K562 (cell line): ENCODE measurements around the gene UBE2C. TPM values are rescaled to one million over a fixed set of nuclear protein-coding genes. Genes with fewer than 3 reads are reported as not detected.

Experiments used
- CBFB ChIP-seq: sonication (generic); formaldehyde crosslinking; IDR thresholded peaks from 2 replicates; pipeline ENCODE4 v1.4.0; 2020; ENCODE audit warnings: mild to moderate bottlenecking, missing genetic modification reagents
- CREB1 ChIP-seq, 2 experiments: sonication (generic) in 1 of 2; formaldehyde crosslinking in 1 of 2; IDR thresholded peaks; 2 replicates each; pipeline versions ENCODE4 v1.6.1 to v1.8.0; 2012 to 2022; ENCODE audit warnings: inconsistent platforms in 1 of 2, mild to moderate bottlenecking in 1 of 2, missing genetic modification reagents in 1 of 2, moderate library complexity in 1 of 2
- EWSR1 ChIP-seq: fragments of 450-650 bp; IDR thresholded peaks from 2 replicates; pipeline ENCODE4 v1.6.1; 2018; ENCODE audit warnings: borderline replicate concordance, mild to moderate bottlenecking, low read depth, moderate library complexity; ENCODE audit not compliant: partially characterized antibody
- FOXJ2 ChIP-seq: fragments of 200-800 bp; sonication (Bioruptor generic); IDR thresholded peaks from 2 replicates; pipeline ENCODE4 v1.6.1; 2016; ENCODE audit warnings: missing genetic modification characterization, missing compliant biosample characterization
- HDAC6 ChIP-seq: IDR thresholded peaks from 2 replicates; pipeline ENCODE4 v1.6.1; 2012; ENCODE audit warnings: low read depth, mild to moderate bottlenecking, control low read depth, inconsistent platforms, low read length, moderate library complexity
- JUN ChIP-seq, 2 experiments: sonication (generic) in 1 of 2; formaldehyde crosslinking in 1 of 2; IDR thresholded peaks; 2 replicates each; pipeline versions ENCODE4 v1.6.1 to v1.8.0; 2012 to 2022; ENCODE audit warnings: borderline replicate concordance in 2 of 2, mild to moderate bottlenecking in 2 of 2, improper control_type of control experiment in 1 of 2, low read depth in 1 of 2, low read length in 1 of 2, missing genetic modification reagents in 1 of 2
- KAT8 ChIP-seq: fragments of 450-650 bp; IDR thresholded peaks from 2 replicates; pipeline ENCODE4 v1.6.1; 2016; ENCODE audit warnings: low read depth, mild to moderate bottlenecking
- MIER1 ChIP-seq: fragments of 450-650 bp; IDR thresholded peaks from 2 replicates; pipeline ENCODE4 v1.6.1; 2016; ENCODE audit warnings: antibody characterized with exemption, mild to moderate bottlenecking, low read depth
- NFRKB ChIP-seq: fragments of 450-650 bp; IDR thresholded peaks from 2 replicates; pipeline ENCODE4 v1.6.1; 2016; ENCODE audit warnings: low read depth
- NR2C1 ChIP-seq, 2 experiments: fragments of 450-650 bp; IDR thresholded peaks; 2 replicates each; pipeline ENCODE4 v1.6.1; 2017; ENCODE audit warnings: mild to moderate bottlenecking in 2 of 2, antibody characterized with exemption in 1 of 2, inconsistent platforms in 1 of 2, missing compliant biosample characterization in 1 of 2, missing genetic modification characterization in 1 of 2
- PHF21A ChIP-seq: fragments of 450-650 bp; IDR thresholded peaks from 2 replicates; pipeline ENCODE4 v1.6.1; 2017; ENCODE audit warnings: low read depth, borderline replicate concordance
- PRPF4 ChIP-seq: fragments of 200-400 bp; formaldehyde crosslinking; IDR thresholded peaks from one replicate; pipeline ENCODE4 v1.6.1; 2017; ENCODE audit warnings: low read length, low read depth, mild to moderate bottlenecking; ENCODE audit not compliant: insufficient read depth, poor library complexity, severe bottlenecking
- RAD21 ChIP-seq, 2 experiments: fragments of 250-450 bp in 1 of 2; fragments of 450-650 bp in 1 of 2; sonication (Bioruptor Pico) in 1 of 2; formaldehyde crosslinking in 1 of 2; IDR thresholded peaks in 1 of 2; conservative IDR thresholded peaks in 1 of 2; 2 replicates each; pipeline versions ENCODE4 v1.4.0 to v1.8.0; 2020 to 2022; ENCODE audit warnings: mild to moderate bottlenecking in 2 of 2, moderate library complexity in 1 of 2
- SLC30A9 ChIP-seq: fragments of 250-450 bp; sonication (Bioruptor Pico); IDR thresholded peaks from 2 replicates; pipeline ENCODE4 v1.8.0; 2022; ENCODE audit warnings: mild to moderate bottlenecking, moderate library complexity
- SPI1 ChIP-seq: IDR thresholded peaks from 2 replicates; pipeline ENCODE4 v1.6.1; 2011; ENCODE audit warnings: low read depth, low read length, control low read depth, borderline replicate concordance
- STAT5B ChIP-seq: fragments of 250-450 bp; sonication (Bioruptor Pico); IDR thresholded peaks from 2 replicates; pipeline ENCODE4 v1.8.0; 2021; ENCODE audit warnings: mild to moderate bottlenecking, inconsistent platforms
- TOE1 ChIP-seq, 2 experiments: fragments of 450-650 bp in 1 of 2; sonication (generic) in 1 of 2; formaldehyde crosslinking in 1 of 2; IDR thresholded peaks; 2 replicates each; pipeline versions ENCODE4 v1.7.1 to v1.8.0; 2016 to 2022; ENCODE audit warnings: borderline replicate concordance in 2 of 2, mild to moderate bottlenecking in 2 of 2, antibody characterized with exemption in 1 of 2, inconsistent platforms in 1 of 2, low read depth in 1 of 2, missing genetic modification reagents in 1 of 2, moderate library complexity in 1 of 2
- ZNF444 ChIP-seq: fragments of 250-450 bp; sonication (Bioruptor Pico); IDR thresholded peaks from 2 replicates; pipeline ENCODE4 v1.4.0; 2020; ENCODE audit warnings: mild to moderate bottlenecking, moderate library complexity
- polyA plus RNA-seq, 8 experiments: library from polyadenylated mRNA; depleted of rRNA in 4 of 8; stranded (reverse) in 5 of 8; unstranded in 3 of 8; fragments of >200 nt; fragmentation: Nextera tagmentation in 2 of 8; fragmentation: Illumina TruSeq in 1 of 8; extraction: Ambion mirVana in 2 of 8; extraction: Trizol in 1 of 8; gene quantifications; 2 replicates each; pipeline versions ENCODE4 v1.2.1 to v1.2.3, GENCODE V29; 2011 to 2014; ENCODE audit warnings: inconsistent platforms in 1 of 8, missing spikeins in 1 of 8
- total RNA-seq, 7 experiments: library from RNA; depleted of rRNA in 6 of 7; stranded (reverse); fragments of >200 nt in 6 of 7; fragmentation: Illumina TruSeq in 2 of 7; extraction: Trizol in 2 of 7; gene quantifications; 2 replicates each; pipeline versions ENCODE4 v1.2.1 to v1.2.3, GENCODE V29; 2011 to 2021; ENCODE audit warnings: low replicate concordance in 1 of 7
- TF ChIP-seq, protein P1 (sequence below), 3 experiments: IDR thresholded peaks in 2 of 3; conservative IDR thresholded peaks in 1 of 3; 2 replicates each; pipeline ENCODE4 v1.5.1; 2011 to 2012; ENCODE audit warnings: low read length in 3 of 3, mild to moderate bottlenecking in 3 of 3, control low read depth in 2 of 3, improper control_type of control experiment in 1 of 3, inconsistent platforms in 1 of 3, low read depth in 1 of 3, mixed read lengths in 1 of 3, moderate library complexity in 1 of 3; ENCODE audit not compliant: insufficient read depth in 2 of 3
- TF ChIP-seq, protein P2 (sequence below): sonication (generic); formaldehyde crosslinking; IDR thresholded peaks from 2 replicates; pipeline ENCODE4 v1.8.1; 2023; ENCODE audit warnings: mild to moderate bottlenecking, missing genetic modification reagents, moderate library complexity
- TF ChIP-seq, protein P3 (sequence below): sonication (generic); formaldehyde crosslinking; IDR thresholded peaks from 2 replicates; pipeline ENCODE4 v1.5.0; 2020; ENCODE audit warnings: missing genetic modification reagents
- TF ChIP-seq, protein P4 (sequence below): sonication (generic); formaldehyde crosslinking; IDR thresholded peaks from 2 replicates; pipeline ENCODE4 v1.9.0; 2022; ENCODE audit warnings: mild to moderate bottlenecking, missing genetic modification reagents

Gene UBE2C
- total and polyA plus RNA-seq, 9 of the 15 experiments (the other 6 are each of a cell fraction or from before 2014, with no cell fraction given), result 0.51 to 1.6 (median 0.69) TPM

DNA sequence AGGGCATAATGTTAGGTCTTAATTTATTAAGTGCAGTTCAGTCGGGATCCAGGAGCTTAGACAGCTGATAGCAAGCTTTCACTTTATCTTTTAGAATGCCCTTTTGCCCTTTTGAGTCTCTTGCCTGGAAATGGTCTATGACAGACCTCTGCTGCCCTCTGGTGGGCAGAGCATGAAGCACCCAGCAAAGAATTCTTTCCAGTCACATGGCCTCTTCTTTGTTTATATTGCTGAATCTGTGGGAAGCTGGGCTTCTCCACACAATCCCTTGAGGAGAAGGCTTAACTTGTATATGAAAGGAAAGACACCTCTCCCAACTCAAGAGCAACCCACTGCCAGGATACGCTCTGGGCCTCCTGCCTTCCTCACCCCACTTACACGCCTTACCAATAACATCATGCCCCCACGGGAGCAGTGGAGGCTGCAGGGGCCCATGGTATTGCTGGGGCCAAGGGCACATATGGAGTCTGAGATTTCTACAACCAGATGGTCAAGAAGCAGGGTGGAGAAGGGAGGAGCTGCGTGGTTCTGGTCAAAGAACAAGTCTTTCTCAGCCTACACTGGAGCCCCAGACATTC, 41.2 kb upstream of the UBE2C start (continued):
- TF ChIP-seq, protein P1, sequence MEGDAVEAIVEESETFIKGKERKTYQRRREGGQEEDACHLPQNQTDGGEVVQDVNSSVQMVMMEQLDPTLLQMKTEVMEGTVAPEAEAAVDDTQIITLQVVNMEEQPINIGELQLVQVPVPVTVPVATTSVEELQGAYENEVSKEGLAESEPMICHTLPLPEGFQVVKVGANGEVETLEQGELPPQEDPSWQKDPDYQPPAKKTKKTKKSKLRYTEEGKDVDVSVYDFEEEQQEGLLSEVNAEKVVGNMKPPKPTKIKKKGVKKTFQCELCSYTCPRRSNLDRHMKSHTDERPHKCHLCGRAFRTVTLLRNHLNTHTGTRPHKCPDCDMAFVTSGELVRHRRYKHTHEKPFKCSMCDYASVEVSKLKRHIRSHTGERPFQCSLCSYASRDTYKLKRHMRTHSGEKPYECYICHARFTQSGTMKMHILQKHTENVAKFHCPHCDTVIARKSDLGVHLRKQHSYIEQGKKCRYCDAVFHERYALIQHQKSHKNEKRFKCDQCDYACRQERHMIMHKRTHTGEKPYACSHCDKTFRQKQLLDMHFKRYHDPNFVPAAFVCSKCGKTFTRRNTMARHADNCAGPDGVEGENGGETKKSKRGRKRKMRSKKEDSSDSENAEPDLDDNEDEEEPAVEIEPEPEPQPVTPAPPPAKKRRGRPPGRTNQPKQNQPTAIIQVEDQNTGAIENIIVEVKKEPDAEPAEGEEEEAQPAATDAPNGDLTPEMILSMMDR (IDR thresholded peaks at IDR 0.05 in 2 of 3, conservative IDR thresholded peaks at IDR 0.05 in 1 of 3; ENCODE audit: insufficient read depth in 2 of 3, low read depth in 1 of 3, low read length in 3 of 3), result peak; percentile 91 to 99 (median 92)
- no peak for TF ChIP-seq CBFB (CRISPR knock-in tag)
- TF ChIP-seq JUN (IDR thresholded peaks at IDR 0.05; ENCODE audit: borderline replicate concordance, low read depth, low read length), result peak; percentile 56; the same call in 1 of the 2 replicates
- no peak for TF ChIP-seq JUN (CRISPR knock-in tag; IDR thresholded peaks at IDR 0.05; ENCODE audit: borderline replicate concordance)
- TF ChIP-seq, protein P2, sequence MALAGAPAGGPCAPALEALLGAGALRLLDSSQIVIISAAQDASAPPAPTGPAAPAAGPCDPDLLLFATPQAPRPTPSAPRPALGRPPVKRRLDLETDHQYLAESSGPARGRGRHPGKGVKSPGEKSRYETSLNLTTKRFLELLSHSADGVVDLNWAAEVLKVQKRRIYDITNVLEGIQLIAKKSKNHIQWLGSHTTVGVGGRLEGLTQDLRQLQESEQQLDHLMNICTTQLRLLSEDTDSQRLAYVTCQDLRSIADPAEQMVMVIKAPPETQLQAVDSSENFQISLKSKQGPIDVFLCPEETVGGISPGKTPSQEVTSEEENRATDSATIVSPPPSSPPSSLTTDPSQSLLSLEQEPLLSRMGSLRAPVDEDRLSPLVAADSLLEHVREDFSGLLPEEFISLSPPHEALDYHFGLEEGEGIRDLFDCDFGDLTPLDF (CRISPR knock-in tag), result no peak
- no peak for TF ChIP-seq SLC30A9 (CRISPR knock-in tag)
- TF ChIP-seq, protein P3, sequence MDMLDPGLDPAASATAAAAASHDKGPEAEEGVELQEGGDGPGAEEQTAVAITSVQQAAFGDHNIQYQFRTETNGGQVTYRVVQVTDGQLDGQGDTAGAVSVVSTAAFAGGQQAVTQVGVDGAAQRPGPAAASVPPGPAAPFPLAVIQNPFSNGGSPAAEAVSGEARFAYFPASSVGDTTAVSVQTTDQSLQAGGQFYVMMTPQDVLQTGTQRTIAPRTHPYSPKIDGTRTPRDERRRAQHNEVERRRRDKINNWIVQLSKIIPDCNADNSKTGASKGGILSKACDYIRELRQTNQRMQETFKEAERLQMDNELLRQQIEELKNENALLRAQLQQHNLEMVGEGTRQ (CRISPR knock-in tag), result peak; percentile 82
- TF ChIP-seq, protein P4, sequence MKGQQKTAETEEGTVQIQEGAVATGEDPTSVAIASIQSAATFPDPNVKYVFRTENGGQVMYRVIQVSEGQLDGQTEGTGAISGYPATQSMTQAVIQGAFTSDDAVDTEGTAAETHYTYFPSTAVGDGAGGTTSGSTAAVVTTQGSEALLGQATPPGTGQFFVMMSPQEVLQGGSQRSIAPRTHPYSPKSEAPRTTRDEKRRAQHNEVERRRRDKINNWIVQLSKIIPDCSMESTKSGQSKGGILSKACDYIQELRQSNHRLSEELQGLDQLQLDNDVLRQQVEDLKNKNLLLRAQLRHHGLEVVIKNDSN, result peak; percentile 80
- no peak for TF ChIP-seq EWSR1
- TF ChIP-seq PHF21A, result no peak
- no peak for TF ChIP-seq MIER1
- no peak for TF ChIP-seq SPI1
- peak; percentile 27; the same call in 1 of the 2 replicates for TF ChIP-seq TOE1 (IDR thresholded peaks at IDR 0.05; ENCODE audit: borderline replicate concordance)
- no peak for TF ChIP-seq TOE1 (CRISPR knock-in tag; IDR thresholded peaks at IDR 0.05; ENCODE audit: borderline replicate concordance, low read depth)
- TF ChIP-seq CREB1 (IDR thresholded peaks at IDR 0.05), result no peak
- TF ChIP-seq CREB1 (CRISPR knock-in tag; IDR thresholded peaks at IDR 0.05), result no peak
- TF ChIP-seq RAD21 (CRISPR knock-in tag; conservative IDR thresholded peaks at IDR 0.05 in 1 of 2, IDR thresholded peaks at IDR 0.05 in 1 of 2), result peak; percentile 95 to 97
- TF ChIP-seq KAT8, result no peak
- no peak for TF ChIP-seq NFRKB
- TF ChIP-seq PRPF4, result no peak
- TF ChIP-seq FOXJ2 (tag), result peak; percentile 64; the same call in 1 of the 2 replicates
- no peak for TF ChIP-seq HDAC6
- TF ChIP-seq NR2C1 (IDR thresholded peaks at IDR 0.05), result no peak
- 0 out of 2 replicates have a peak, but pooled peaks have one; percentile 21 for TF ChIP-seq NR2C1 (tag; IDR thresholded peaks at IDR 0.05)
- no peak for TF ChIP-seq ZNF444
- TF ChIP-seq STAT5B (CRISPR knock-in tag), result no peak
